Measurements from ENCODE around the gene CTNNBL1.

Gene CTNNBL1

GRCh38 chr20:37846573-37846972 is 152.7 kb downstream of the CTNNBL1 start:
- TF ChIP-seq MAX (IDR thresholded peaks at IDR 0.05; ENCODE audit: low read depth, low read length) = no peak
- no peak for TF ChIP-seq MYC (IDR thresholded peaks at IDR 0.05; ENCODE audit: low read depth, low read length)
- TF ChIP-seq POLR2A (IDR thresholded peaks at IDR 0.05; ENCODE audit: extremely low read depth, insufficient read length) = no peak
- TF ChIP-seq CTCF (IDR thresholded peaks at IDR 0.05; ENCODE audit: low read depth, low read length) = no peak
- DNase-seq (ENCODE audit: low read depth) = no peak

GRCh38 chr20:37848706-37849105 is 154.9 kb downstream of the CTNNBL1 start:
- TF ChIP-seq CTCF (IDR thresholded peaks at IDR 0.05; ENCODE audit: low read depth, low read length) = no peak
- no peak for TF ChIP-seq MYC (IDR thresholded peaks at IDR 0.05; ENCODE audit: low read depth, low read length)
- no peak for TF ChIP-seq POLR2A (IDR thresholded peaks at IDR 0.05; ENCODE audit: extremely low read depth, insufficient read length)
- TF ChIP-seq MAX (IDR thresholded peaks at IDR 0.05; ENCODE audit: low read depth, low read length) = no peak
- no peak for DNase-seq (ENCODE audit: low read depth)
- no peak overlapping the region for H3K4me3 ChIP-seq (ENCODE audit: low read depth, low read length)

More at GRCh38 chr20:37846573-37846972, 152.7 kb downstream of the CTNNBL1 start:
- H3K4me3 ChIP-seq (ENCODE audit: low read depth, low read length) = no peak overlapping the region

- DNase-seq (ENCODE audit: low read depth) = no peak
- TF ChIP-seq MYC (IDR thresholded peaks at IDR 0.05; ENCODE audit: low read depth, low read length) = no peak
- TF ChIP-seq MAX (IDR thresholded peaks at IDR 0.05; ENCODE audit: low read depth, low read length) = no peak
- no peak for TF ChIP-seq POLR2A (IDR thresholded peaks at IDR 0.05; ENCODE audit: extremely low read depth, insufficient read length)
- no peak for TF ChIP-seq CTCF (IDR thresholded peaks at IDR 0.05; ENCODE audit: low read depth, low read length)
- no peak overlapping the region for H3K4me3 ChIP-seq (ENCODE audit: low read depth, low read length)
These were observed 155.3 kb downstream of the CTNNBL1 start for GRCh38 chr20:37849156-37849555.

- H3K4me3 ChIP-seq (ENCODE audit: low read depth, low read length) = no peak overlapping the region
- TF ChIP-seq MYC (IDR thresholded peaks at IDR 0.05; ENCODE audit: low read depth, low read length) = no peak
- DNase-seq (ENCODE audit: low read depth) = no peak
These were observed 155.7 kb downstream of the CTNNBL1 start for GRCh38 chr20:37849566-37849965.

- TF ChIP-seq CTCF (IDR thresholded peaks at IDR 0.05; ENCODE audit: low read depth, low read length) (no peak), MYC (IDR thresholded peaks at IDR 0.05; ENCODE audit: low read depth, low read length) (no peak), MAX (IDR thresholded peaks at IDR 0.05; ENCODE audit: low read depth, low read length) (no peak), POLR2A (IDR thresholded peaks at IDR 0.05; ENCODE audit: extremely low read depth, insufficient read length) (no peak)
- H3K4me3 ChIP-seq (ENCODE audit: low read depth, low read length) = no peak overlapping the region
- no peak for DNase-seq (ENCODE audit: low read depth)
These were observed 156.3 kb downstream of the CTNNBL1 start for GRCh38 chr20:37850036-37850592.

- DNase-seq (ENCODE audit: low read depth) = no peak
- H3K4me3 ChIP-seq (ENCODE audit: low read depth, low read length) = no peak overlapping the region
- TF ChIP-seq CTCF (IDR thresholded peaks at IDR 0.05; ENCODE audit: low read depth, low read length) (no peak), MYC (IDR thresholded peaks at IDR 0.05; ENCODE audit: low read depth, low read length) (no peak)
These were observed 157.0 kb downstream of the CTNNBL1 start for GRCh38 chr20:37850724-37851355.

Measured in NB4 (cell line).